IPS-18a (cell line): Measurements from ENCODE around the gene SNX25.

Experiments used
- H3K27ac ChIP-seq: one replicate; pipeline ENCODE4 v1.5.1; 2013; ENCODE audit warnings: low read length
- H3K27me3 ChIP-seq: one replicate; pipeline ENCODE4 v1.6.1; 2013; ENCODE audit warnings: mild to moderate bottlenecking, low read length; ENCODE audit not compliant: control insufficient read depth, insufficient read depth
- H3K36me3 ChIP-seq: one replicate; pipeline ENCODE4 v1.6.1; 2013; ENCODE audit warnings: low read depth, low read length; ENCODE audit not compliant: control insufficient read depth
- H3K4me1 ChIP-seq: one replicate; pipeline ENCODE4 v1.6.1; 2013; ENCODE audit warnings: low read depth, low read length; ENCODE audit not compliant: control insufficient read depth
- H3K4me3 ChIP-seq: one replicate; pipeline ENCODE4 v1.5.1; 2013; ENCODE audit warnings: low read length
- H3K9ac ChIP-seq: one replicate; pipeline ENCODE4 v1.6.1; 2013; ENCODE audit warnings: mild to moderate bottlenecking, low read length, moderate library complexity
- H3K9me3 ChIP-seq: one replicate; pipeline ENCODE4 v1.6.1; 2013; ENCODE audit warnings: low read depth, low read length; ENCODE audit not compliant: control insufficient read depth

SNX25 gene

DNA sequence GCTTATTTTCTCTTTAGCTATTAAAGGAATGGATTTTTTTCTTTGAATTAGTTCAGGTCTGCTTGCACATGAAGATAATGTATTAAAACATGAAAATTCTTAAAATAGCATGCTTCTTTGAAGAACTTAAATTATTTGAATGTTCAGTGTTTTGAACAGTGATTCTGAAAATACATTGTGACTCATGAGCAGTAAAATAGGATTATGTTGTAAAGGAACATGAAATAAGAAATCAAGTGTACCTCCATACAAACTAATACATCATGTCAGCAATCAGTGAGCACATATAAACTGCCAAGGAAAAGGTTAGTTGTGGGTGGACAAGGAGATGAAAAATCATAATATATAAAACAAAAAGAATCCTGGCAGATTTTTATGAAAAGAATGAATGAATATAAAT is 66.1 kb downstream of the SNX25 start:
- H3K27me3 ChIP-seq: no peaks in the 10 kb centered on the region
- H3K36me3 ChIP-seq: no peaks in the 10 kb centered on the region
- no peaks in the 10 kb centered on the region for H3K4me1 ChIP-seq
- H3K4me3 ChIP-seq: no peak overlapping the region
- no peak overlapping the region for H3K27ac ChIP-seq
- H3K9ac ChIP-seq: no peak overlapping the region
- no peaks in the 10 kb centered on the region for H3K9me3 ChIP-seq

DNA sequence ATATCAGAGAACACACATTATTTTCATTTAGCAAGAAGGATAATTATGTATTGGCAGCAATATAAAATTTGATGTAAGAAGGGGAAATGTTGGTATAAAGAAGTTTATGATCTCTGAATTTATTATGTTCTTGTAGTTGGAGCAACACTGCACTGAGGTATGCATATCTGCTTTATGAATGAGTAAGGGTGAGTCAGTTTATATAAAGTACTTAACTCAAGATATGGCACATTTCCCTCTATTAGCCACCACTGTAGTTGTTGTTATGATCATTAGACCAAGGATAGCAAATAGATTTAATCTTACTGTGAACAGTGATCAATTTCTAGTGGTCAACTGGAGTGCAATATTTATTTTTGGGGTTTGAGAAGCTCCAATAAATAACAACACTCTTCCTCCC is 66.6 kb downstream of the SNX25 start:
- H3K4me3 ChIP-seq: no peak overlapping the region
- H3K36me3 ChIP-seq: no peaks in the 10 kb centered on the region
- H3K27me3 ChIP-seq: no peaks in the 10 kb centered on the region
- no peak overlapping the region for H3K9ac ChIP-seq
- no peaks in the 10 kb centered on the region for H3K4me1 ChIP-seq
- no peak overlapping the region for H3K27ac ChIP-seq
- no peaks in the 10 kb centered on the region for H3K9me3 ChIP-seq

DNA sequence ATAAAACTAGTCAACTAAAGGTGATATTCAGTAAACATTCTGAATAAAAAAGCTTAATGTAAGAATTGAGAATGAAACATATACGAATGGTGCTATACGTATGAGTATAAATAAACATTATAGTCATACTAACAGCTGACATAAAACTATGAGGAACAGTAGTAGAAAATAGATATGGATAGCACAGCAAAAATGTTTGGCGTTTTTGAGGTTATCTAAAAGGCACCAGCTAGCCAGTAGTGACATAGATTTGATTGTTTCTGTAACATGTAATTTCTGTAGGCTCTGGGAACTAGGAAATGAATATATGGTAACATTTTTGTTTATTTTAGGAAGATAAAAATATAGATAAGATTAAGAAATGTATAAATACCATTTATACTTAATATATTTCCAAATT is 69.3 kb downstream of the SNX25 start:
- Histone ChIP-seq H3K9ac (no peak overlapping the region), H3K27me3 (no peaks in the 10 kb centered on the region), H3K27ac (no peak overlapping the region), H3K4me1 (peaks cover 4% of the 10 kb centered on the region), H3K9me3 (no peaks in the 10 kb centered on the region), H3K4me3 (no peak overlapping the region), H3K36me3 (no peaks in the 10 kb centered on the region)

DNA sequence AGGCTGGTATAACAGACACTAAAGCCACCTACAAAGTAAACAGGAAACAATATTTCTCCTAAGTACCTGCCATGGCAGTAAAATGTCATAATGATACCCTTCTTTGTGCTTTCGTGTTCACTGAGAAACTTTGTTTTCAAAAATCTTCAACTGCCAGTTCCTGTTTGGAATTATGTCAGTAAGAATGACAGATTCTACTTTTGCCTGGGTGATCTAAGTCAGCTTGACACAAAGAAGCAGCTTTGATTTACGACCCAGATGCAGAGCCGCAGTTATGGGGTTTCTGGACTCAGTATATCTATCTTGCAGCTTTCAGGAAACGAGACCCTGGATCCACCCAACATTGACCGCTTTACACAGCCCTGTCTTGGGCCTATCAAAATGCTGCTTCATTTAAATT is 71.2 kb downstream of the SNX25 start:
- peaks cover 4% of the 10 kb centered on the region for H3K4me1 ChIP-seq
- no peak overlapping the region for H3K4me3 ChIP-seq
- H3K36me3 ChIP-seq: no peaks in the 10 kb centered on the region
- no peak overlapping the region for H3K9ac ChIP-seq
- no peak overlapping the region for H3K27ac ChIP-seq
- H3K9me3 ChIP-seq: no peaks in the 10 kb centered on the region
- no peaks in the 10 kb centered on the region for H3K27me3 ChIP-seq

DNA sequence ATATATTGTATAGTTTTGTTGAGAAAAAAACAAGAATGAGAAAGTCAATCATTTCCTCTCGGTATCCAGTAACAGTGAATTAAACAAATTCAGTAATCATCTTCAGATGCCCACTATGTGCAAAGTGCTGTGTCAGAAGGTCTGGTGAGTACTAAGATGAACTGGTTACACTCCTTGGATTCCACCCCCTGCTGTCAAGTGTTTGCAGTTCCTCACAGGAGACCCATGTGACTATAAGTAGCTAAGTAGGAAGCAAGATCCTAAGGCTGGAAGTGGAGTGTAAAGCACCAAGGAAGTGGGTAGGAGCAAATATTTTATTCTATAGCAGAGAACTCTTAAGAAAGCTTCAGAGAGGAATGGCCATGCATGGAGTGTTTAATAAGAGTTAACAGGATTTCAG is 73.6 kb downstream of the SNX25 start:
- Histone ChIP-seq H3K9ac (no peak overlapping the region), H3K27me3 (no peaks in the 10 kb centered on the region), H3K4me3 (no peak overlapping the region), H3K9me3 (no peaks in the 10 kb centered on the region), H3K36me3 (no peaks in the 10 kb centered on the region), H3K4me1 (peaks cover 4% of the 10 kb centered on the region), H3K27ac (no peak overlapping the region)

DNA sequence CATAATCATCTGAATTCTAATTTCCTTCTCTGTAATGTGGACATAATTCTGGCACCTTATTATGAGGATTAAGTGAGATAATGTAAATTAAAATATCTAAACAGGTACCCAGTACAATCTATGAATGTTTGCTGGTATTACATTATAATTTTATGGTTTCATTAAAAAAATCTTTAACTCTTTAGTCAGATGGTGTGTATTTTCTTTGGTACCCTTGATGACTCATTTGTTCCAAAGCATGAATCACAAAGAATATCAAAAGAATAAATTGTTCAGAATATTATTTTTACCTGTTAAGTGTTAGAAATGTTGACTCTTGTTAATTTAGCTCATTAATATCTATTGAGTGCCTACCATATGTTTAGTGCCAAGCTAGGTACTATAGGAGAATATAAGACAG is 74.3 kb downstream of the SNX25 start:
- Histone ChIP-seq H3K9me3 (no peaks in the 10 kb centered on the region), H3K4me1 (peaks cover 4% of the 10 kb centered on the region), H3K9ac (no peak overlapping the region), H3K27me3 (no peaks in the 10 kb centered on the region), H3K36me3 (peaks cover 3% of the 10 kb centered on the region), H3K27ac (no peak overlapping the region), H3K4me3 (no peak overlapping the region)

DNA sequence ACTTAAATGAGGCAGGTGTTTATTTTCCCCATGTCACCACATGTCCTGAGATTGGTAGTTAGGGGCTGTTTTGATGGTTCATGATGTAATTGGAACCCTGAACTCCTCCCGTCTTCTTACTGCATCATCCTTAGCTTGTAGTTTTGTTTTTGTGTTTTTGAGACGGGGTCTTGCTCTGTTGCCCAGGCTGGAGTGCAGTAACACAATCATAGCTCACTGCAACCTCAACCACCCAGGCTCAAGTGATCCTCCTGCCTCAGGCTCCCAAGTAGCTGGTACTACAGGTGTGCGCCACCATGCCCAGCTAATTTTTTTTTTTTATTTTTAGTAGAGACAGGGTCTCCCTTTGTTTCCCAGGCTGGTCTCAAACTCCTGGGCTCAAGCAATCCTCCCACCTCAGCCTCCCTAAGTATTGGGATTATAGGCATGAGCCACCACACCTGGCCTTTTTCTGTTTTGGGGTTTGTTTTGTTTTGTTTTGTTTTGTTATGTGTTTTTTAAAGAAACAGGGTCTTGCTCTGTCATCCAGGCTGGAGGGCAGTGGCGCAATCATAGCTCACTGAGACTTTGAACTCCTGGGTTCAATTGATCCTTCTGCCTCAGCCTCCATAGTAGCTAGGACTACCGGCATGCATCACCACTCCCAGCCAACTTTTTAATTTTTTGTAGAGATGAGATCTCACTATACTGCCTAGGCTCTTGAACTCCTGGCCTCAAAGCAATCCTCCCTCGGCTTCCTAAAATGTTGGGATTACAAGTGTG is 76.4 kb downstream of the SNX25 start:
- no peak overlapping the region for H3K4me3 ChIP-seq
- H3K9me3 ChIP-seq: no peaks in the 10 kb centered on the region
- no peaks in the 10 kb centered on the region for H3K27me3 ChIP-seq
- no peak overlapping the region for H3K27ac ChIP-seq
- H3K36me3 ChIP-seq: peaks cover 5% of the 10 kb centered on the region
- no peak overlapping the region for H3K9ac ChIP-seq
- peaks cover 4% of the 10 kb centered on the region for H3K4me1 ChIP-seq

DNA sequence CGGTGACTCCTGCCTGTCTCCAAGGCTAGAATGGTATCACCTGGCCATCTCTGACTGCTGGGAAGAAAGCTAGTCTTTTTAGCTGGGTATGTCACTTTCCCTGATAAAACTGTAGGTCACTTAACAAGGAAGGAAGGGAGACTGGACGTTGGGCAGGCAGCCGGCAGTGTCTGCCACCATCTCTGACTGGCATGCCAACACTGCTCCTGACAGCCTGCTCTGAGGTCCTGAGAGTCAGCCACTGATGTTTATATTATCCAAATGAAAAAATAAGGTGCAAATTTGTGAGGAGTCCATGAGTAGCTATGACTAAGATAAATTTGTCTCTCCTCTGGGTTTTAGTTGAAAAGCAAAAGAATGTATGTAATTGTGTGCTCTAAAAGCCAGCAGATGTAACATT is 77.2 kb downstream of the SNX25 start:
- Histone ChIP-seq H3K9me3 (no peaks in the 10 kb centered on the region), H3K27ac (no peak overlapping the region), H3K4me3 (no peak overlapping the region), H3K9ac (no peak overlapping the region), H3K27me3 (no peaks in the 10 kb centered on the region), H3K36me3 (peaks cover 5% of the 10 kb centered on the region), H3K4me1 (peaks cover 4% of the 10 kb centered on the region)

DNA sequence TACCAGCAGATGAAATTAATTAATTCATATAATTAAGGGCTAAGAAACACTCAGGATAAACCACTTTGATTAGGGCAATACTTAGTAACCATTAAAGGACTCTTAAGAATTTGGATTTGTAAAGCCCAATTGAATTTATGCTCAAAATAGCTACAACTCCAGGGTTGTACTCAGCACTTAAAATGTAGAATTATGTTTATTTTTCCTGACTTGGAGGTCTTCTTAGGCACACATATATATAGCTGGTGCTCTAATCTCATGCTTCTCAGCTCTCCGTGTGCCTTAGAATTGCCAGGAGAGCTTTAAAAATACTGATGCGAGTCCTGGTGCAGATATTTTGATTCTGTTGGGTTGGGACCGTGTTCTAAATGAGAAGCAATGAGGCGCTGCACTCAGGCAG is 77.6 kb downstream of the SNX25 start:
- H3K4me3 ChIP-seq: no peak overlapping the region
- peaks cover 6% of the 10 kb centered on the region for H3K36me3 ChIP-seq
- H3K9ac ChIP-seq: no peak overlapping the region
- H3K27ac ChIP-seq: no peak overlapping the region
- H3K9me3 ChIP-seq: no peaks in the 10 kb centered on the region
- no peaks in the 10 kb centered on the region for H3K27me3 ChIP-seq
- peaks cover 4% of the 10 kb centered on the region for H3K4me1 ChIP-seq

DNA sequence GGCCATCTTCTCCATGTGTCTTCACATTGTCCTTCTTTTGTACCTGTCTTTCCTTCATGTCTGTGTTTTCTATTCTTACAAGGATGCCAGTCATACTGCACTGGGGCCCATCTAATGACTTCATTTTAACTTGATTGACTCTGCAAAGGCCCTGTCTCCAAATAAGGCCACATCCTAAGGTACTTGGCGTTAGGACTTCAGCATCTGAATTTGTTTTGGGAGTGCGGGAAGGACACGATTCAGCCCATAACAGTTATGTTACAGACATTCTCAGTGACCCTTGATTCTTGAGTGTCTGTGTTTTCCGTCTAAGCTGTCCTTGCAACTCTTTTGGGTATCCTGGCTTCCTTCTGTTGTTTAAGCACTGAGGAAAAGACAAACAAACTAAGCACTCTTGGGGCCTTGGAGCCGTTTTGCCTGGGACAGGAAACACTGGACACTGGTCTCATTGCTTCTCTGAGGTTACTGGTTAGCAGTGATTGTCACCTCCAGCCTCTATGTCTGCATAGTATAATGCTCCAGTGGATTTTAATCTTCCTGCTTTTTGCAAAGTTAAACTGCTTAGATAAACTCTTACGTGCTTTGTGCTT is 80.7 kb downstream of the SNX25 start:
- Histone ChIP-seq H3K4me3 (no peak overlapping the region), H3K36me3 (peaks cover 8% of the 10 kb centered on the region), H3K9me3 (no peaks in the 10 kb centered on the region), H3K4me1 (no peaks in the 10 kb centered on the region), H3K27ac (no peak overlapping the region), H3K27me3 (no peaks in the 10 kb centered on the region), H3K9ac (no peak overlapping the region)

DNA sequence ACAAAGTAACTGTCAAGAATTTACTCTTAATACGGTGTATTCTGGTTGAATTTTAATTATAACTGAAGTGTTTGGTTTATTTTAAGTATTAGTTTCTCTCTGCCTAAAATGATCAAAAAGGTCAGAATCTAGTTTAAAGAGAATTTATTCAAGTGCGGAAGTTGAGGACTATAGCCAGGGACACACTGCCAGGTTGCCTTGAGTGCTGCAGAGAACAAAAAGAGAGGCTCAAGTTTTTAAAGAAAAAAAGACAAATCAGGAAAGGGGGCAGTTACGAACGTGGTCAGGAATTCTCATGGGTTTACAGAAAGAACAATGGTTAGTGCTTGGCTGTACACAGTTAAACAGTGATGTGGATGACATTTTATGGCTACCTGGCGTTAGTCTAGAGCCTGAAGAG is 81.3 kb downstream of the SNX25 start:
- Histone ChIP-seq H3K27me3 (no peaks in the 10 kb centered on the region), H3K4me1 (no peaks in the 10 kb centered on the region), H3K27ac (no peak overlapping the region), H3K9me3 (no peaks in the 10 kb centered on the region), H3K4me3 (no peak overlapping the region), H3K9ac (no peak overlapping the region), H3K36me3 (peaks cover 8% of the 10 kb centered on the region)

DNA sequence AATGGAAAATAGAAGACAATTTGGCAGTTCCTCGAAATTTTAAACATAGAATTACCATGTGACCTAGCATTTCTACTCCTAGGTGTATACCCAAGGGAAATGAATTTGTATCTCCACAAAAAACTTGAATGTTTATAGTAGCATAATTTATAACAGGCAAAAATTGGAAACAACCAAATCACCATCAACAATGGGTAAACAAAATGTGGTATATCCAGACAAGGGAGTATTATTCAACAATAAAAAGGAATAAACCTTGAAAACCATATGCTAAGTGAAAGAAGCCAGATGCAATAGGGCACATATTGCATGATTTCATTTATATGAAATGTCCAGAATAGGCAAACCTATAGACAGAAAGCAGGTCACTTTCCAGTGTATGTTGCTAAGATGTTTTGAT is 83.8 kb downstream of the SNX25 start:
- H3K4me1 ChIP-seq: no peaks in the 10 kb centered on the region
- H3K4me3 ChIP-seq: no peak overlapping the region
- H3K27ac ChIP-seq: no peak overlapping the region
- no peaks in the 10 kb centered on the region for H3K9me3 ChIP-seq
- no peak overlapping the region for H3K9ac ChIP-seq
- H3K27me3 ChIP-seq: no peaks in the 10 kb centered on the region
- H3K36me3 ChIP-seq: peaks cover 8% of the 10 kb centered on the region
